Measurements from ENCODE around the gene FUNDC2.

FUNDC2 gene

GRCh38 chrX:155023907-155024833 is 2.5 kb upstream of the FUNDC2 start:
- Histone ChIP-seq H3K4me3 (ENCODE audit: control insufficient read depth in 1 of 7, extremely low read depth in 1 of 7, insufficient read depth in 4 of 7, low read depth in 2 of 7, low read length in 6 of 7) (no peak overlapping the region), H3K4me1 (ENCODE audit: control extremely low read depth in 1 of 4, control insufficient read depth in 4 of 4, insufficient read depth in 4 of 4, low read length in 3 of 4) (peaks cover 0 to 25% (median 9%) of the 10 kb centered on the region in 4 experiments), H3K36me3 (ENCODE audit: control insufficient read depth in 4 of 4, insufficient read depth in 4 of 4, low read length in 3 of 4) (no peaks in the 10 kb centered on the region), H3K27me3 (replicated peaks in 2 of 5; ENCODE audit: control insufficient read depth in 4 of 5, insufficient read depth in 5 of 5, low read length in 4 of 5) (no peaks in the 10 kb centered on the region), H3K27ac (ENCODE audit: insufficient read depth in 1 of 2, low read depth in 1 of 2, low read length in 2 of 2, poor library complexity in 1 of 2, severe bottlenecking in 2 of 2) (no peak overlapping the region), H3K9me3 (ENCODE audit: control extremely low read depth in 1 of 5, control insufficient read depth in 4 of 5, insufficient read depth in 2 of 5, low read depth in 1 of 5, low read length in 4 of 5) (peaks cover 0 to 3% (median 0%) of the 10 kb centered on the region in 5 experiments)
- DNase-seq = peak in 2 of 3 donors; percentile 21 to 31
- WGBS (ENCODE audit: insufficient coverage) = 92% methylated on average over 4 of the region's 6 CpGs
- POLR2A ChIA-PET = interaction anchor here (0.6 kb wide), 1 partner anchor 286 kb away, joined by 3 read pairs; no protein-coding TSS in a partner anchor
- CTCF ChIA-PET = interaction anchor here (1.2 kb wide), 1 partner anchor 39 kb away, joined by 3 read pairs; no protein-coding TSS in a partner anchor

GRCh38 chrX:155026420-155026726 is 271 bp upstream of the FUNDC2 start:
- 38% methylated on average over 13 of the region's 16 CpGs for WGBS (ENCODE audit: insufficient coverage)
- DNase-seq = no peak
- POLR2A ChIA-PET = interaction anchor here (1.1 kb wide), 1 partner anchor 30 kb away, joined by 3 read pairs; no protein-coding TSS in a partner anchor
- H3K27ac ChIP-seq (ENCODE audit: insufficient read depth in 1 of 2, low read depth in 1 of 2, low read length in 2 of 2, poor library complexity in 1 of 2, severe bottlenecking in 2 of 2) = peak overlapping the region; percentile 72 to 96
- peaks cover 0 to 25% (median 9%) of the 10 kb centered on the region in 4 experiments for H3K4me1 ChIP-seq (ENCODE audit: control extremely low read depth in 1 of 4, control insufficient read depth in 4 of 4, insufficient read depth in 4 of 4, low read length in 3 of 4)
- H3K4me3 ChIP-seq (ENCODE audit: control insufficient read depth in 1 of 7, extremely low read depth in 1 of 7, insufficient read depth in 4 of 7, low read depth in 2 of 7, low read length in 6 of 7) = peak overlapping the region in 6 of 7 experiments; percentile 43 to 77 (median 60)
- no peaks in the 10 kb centered on the region for H3K36me3 ChIP-seq (ENCODE audit: control insufficient read depth in 4 of 4, insufficient read depth in 4 of 4, low read length in 3 of 4)
- peaks cover 0 to 3% (median 0%) of the 10 kb centered on the region in 5 experiments for H3K9me3 ChIP-seq (ENCODE audit: control extremely low read depth in 1 of 5, control insufficient read depth in 4 of 5, insufficient read depth in 2 of 5, low read depth in 1 of 5, low read length in 4 of 5)
- CTCF ChIA-PET = interaction anchor here (1.0 kb wide), 1 partner anchor 22 kb away, joined by 3 read pairs; no protein-coding TSS in a partner anchor
- no peaks in the 10 kb centered on the region for H3K27me3 ChIP-seq (replicated peaks in 2 of 5; ENCODE audit: control insufficient read depth in 4 of 5, insufficient read depth in 5 of 5, low read length in 4 of 5)

GRCh38 chrX:155027509-155028066 is 944 bp downstream of the FUNDC2 start:
- 64% methylated on average over 6 of the region's 14 CpGs for WGBS (ENCODE audit: insufficient coverage)
- CTCF ChIA-PET = interaction anchor here (0.8 kb wide), 1 partner anchor 29 kb away, joined by 3 read pairs; no protein-coding TSS in a partner anchor
- H3K36me3 ChIP-seq (ENCODE audit: control insufficient read depth in 4 of 4, insufficient read depth in 4 of 4, low read length in 3 of 4) = no peaks in the 10 kb centered on the region
- peak overlapping the region; percentile 46 to 94 (median 81) for H3K4me3 ChIP-seq (ENCODE audit: control insufficient read depth in 1 of 7, extremely low read depth in 1 of 7, insufficient read depth in 4 of 7, low read depth in 2 of 7, low read length in 6 of 7)
- H3K9me3 ChIP-seq (ENCODE audit: control extremely low read depth in 1 of 5, control insufficient read depth in 4 of 5, insufficient read depth in 2 of 5, low read depth in 1 of 5, low read length in 4 of 5) = peaks cover 0 to 3% (median 0%) of the 10 kb centered on the region in 5 experiments
- peak overlapping the region; percentile 77 to 96 for H3K27ac ChIP-seq (ENCODE audit: insufficient read depth in 1 of 2, low read depth in 1 of 2, low read length in 2 of 2, poor library complexity in 1 of 2, severe bottlenecking in 2 of 2)
- peak; percentile 23 to 69 (median 64) for DNase-seq
- H3K27me3 ChIP-seq (replicated peaks in 2 of 5; ENCODE audit: control insufficient read depth in 4 of 5, insufficient read depth in 5 of 5, low read length in 4 of 5) = no peaks in the 10 kb centered on the region
- POLR2A ChIA-PET = no interaction called here
- peaks cover 0 to 20% (median 5%) of the 10 kb centered on the region in 4 experiments for H3K4me1 ChIP-seq (ENCODE audit: control extremely low read depth in 1 of 4, control insufficient read depth in 4 of 4, insufficient read depth in 4 of 4, low read length in 3 of 4)

GRCh38 chrX:155028129-155028528 is 1.5 kb downstream of the FUNDC2 start:
- Histone ChIP-seq H3K9me3 (ENCODE audit: control extremely low read depth in 1 of 5, control insufficient read depth in 4 of 5, insufficient read depth in 2 of 5, low read depth in 1 of 5, low read length in 4 of 5) (peaks cover 0 to 3% (median 0%) of the 10 kb centered on the region in 5 experiments), H3K36me3 (ENCODE audit: control insufficient read depth in 4 of 4, insufficient read depth in 4 of 4, low read length in 3 of 4) (no peaks in the 10 kb centered on the region), H3K27me3 (replicated peaks in 2 of 5; ENCODE audit: control insufficient read depth in 4 of 5, insufficient read depth in 5 of 5, low read length in 4 of 5) (no peaks in the 10 kb centered on the region), H3K4me3 (ENCODE audit: control insufficient read depth in 1 of 7, extremely low read depth in 1 of 7, insufficient read depth in 4 of 7, low read depth in 2 of 7, low read length in 6 of 7) (peak overlapping the region in 6 of 7 experiments; percentile 70 to 94 (median 84)), H3K27ac (ENCODE audit: insufficient read depth in 1 of 2, low read depth in 1 of 2, low read length in 2 of 2, poor library complexity in 1 of 2, severe bottlenecking in 2 of 2) (peak overlapping the region in 1 of 2 experiments; percentile 96), H3K4me1 (ENCODE audit: control extremely low read depth in 1 of 4, control insufficient read depth in 4 of 4, insufficient read depth in 4 of 4, low read length in 3 of 4) (peaks cover 0 to 17% (median 4%) of the 10 kb centered on the region in 4 experiments)
- WGBS (ENCODE audit: insufficient coverage) = 60% methylated on average over 2 of the region's 3 CpGs
- ChIA-PET POLR2A (no interaction called here), CTCF (no interaction called here)
- DNase-seq = no peak

GRCh38 chrX:155028877-155029291 is 2.2 kb downstream of the FUNDC2 start:
- Histone ChIP-seq H3K4me3 (ENCODE audit: control insufficient read depth in 1 of 7, extremely low read depth in 1 of 7, insufficient read depth in 4 of 7, low read depth in 2 of 7, low read length in 6 of 7) (no peak overlapping the region), H3K9me3 (ENCODE audit: control extremely low read depth in 1 of 5, control insufficient read depth in 4 of 5, insufficient read depth in 2 of 5, low read depth in 1 of 5, low read length in 4 of 5) (peaks cover 0 to 3% (median 0%) of the 10 kb centered on the region in 5 experiments), H3K4me1 (ENCODE audit: control extremely low read depth in 1 of 4, control insufficient read depth in 4 of 4, insufficient read depth in 4 of 4, low read length in 3 of 4) (peaks cover 0 to 17% (median 4%) of the 10 kb centered on the region in 4 experiments), H3K27me3 (replicated peaks in 2 of 5; ENCODE audit: control insufficient read depth in 4 of 5, insufficient read depth in 5 of 5, low read length in 4 of 5) (no peaks in the 10 kb centered on the region), H3K36me3 (ENCODE audit: control insufficient read depth in 4 of 4, insufficient read depth in 4 of 4, low read length in 3 of 4) (peaks cover 0 to 2% (median 0%) of the 10 kb centered on the region in 4 experiments), H3K27ac (ENCODE audit: insufficient read depth in 1 of 2, low read depth in 1 of 2, low read length in 2 of 2, poor library complexity in 1 of 2, severe bottlenecking in 2 of 2) (no peak overlapping the region)
- ChIA-PET POLR2A (no interaction called here), CTCF (no interaction called here)
- DNase-seq = no peak
- WGBS (ENCODE audit: insufficient coverage) = no CpG with 5 or more reads among the region's 2 CpGs

- H3K4me1 ChIP-seq (ENCODE audit: control extremely low read depth in 1 of 4, control insufficient read depth in 4 of 4, insufficient read depth in 4 of 4, low read length in 3 of 4) = peaks cover 0 to 14% (median 2%) of the 10 kb centered on the region in 4 experiments
- H3K36me3 ChIP-seq (ENCODE audit: control insufficient read depth in 4 of 4, insufficient read depth in 4 of 4, low read length in 3 of 4) = peaks cover 0 to 18% (median 3%) of the 10 kb centered on the region in 4 experiments
- POLR2A ChIA-PET = no interaction called here
- CTCF ChIA-PET = no interaction called here
- H3K27me3 ChIP-seq (replicated peaks in 2 of 5; ENCODE audit: control insufficient read depth in 4 of 5, insufficient read depth in 5 of 5, low read length in 4 of 5) = no peaks in the 10 kb centered on the region
- H3K9me3 ChIP-seq (ENCODE audit: control extremely low read depth in 1 of 5, control insufficient read depth in 4 of 5, insufficient read depth in 2 of 5, low read depth in 1 of 5, low read length in 4 of 5) = peaks cover 0 to 7% (median 3%) of the 10 kb centered on the region in 5 experiments
- 100% methylated on average over 1 of the region's 5 CpGs for WGBS (ENCODE audit: insufficient coverage)
- no peak overlapping the region for H3K27ac ChIP-seq (ENCODE audit: insufficient read depth in 1 of 2, low read depth in 1 of 2, low read length in 2 of 2, poor library complexity in 1 of 2, severe bottlenecking in 2 of 2)
- DNase-seq = no peak
- no peak overlapping the region for H3K4me3 ChIP-seq (ENCODE audit: control insufficient read depth in 1 of 7, extremely low read depth in 1 of 7, insufficient read depth in 4 of 7, low read depth in 2 of 7, low read length in 6 of 7)
Measured at GRCh38 chrX:155031657-155032056, 5.0 kb downstream of the FUNDC2 start.

Measured in common myeloid progenitor, CD34-positive (primary cell).